ENCODE measurements around the gene F10.

Gene F10

GRCh38 chr13:113117911-113118260 is 4.7 kb upstream of the F10 start:
- no peak for DNase-seq

- no peak for DNase-seq
Observed at GRCh38 chr13:113118261-113119021, 4.2 kb upstream of the F10 start.

GRCh38 chr13:113119166-113119821 is 3.3 kb upstream of the F10 start:
- DNase-seq, result no peak

GRCh38 chr13:113119822-113120189 is 2.8 kb upstream of the F10 start:
- no peak for DNase-seq

- no peak for DNase-seq
Observed at GRCh38 chr13:113120300-113121182, 2.1 kb upstream of the F10 start.

GRCh38 chr13:113121183-113121927 is 1.2 kb upstream of the F10 start:
- DNase-seq, result no peak

GRCh38 chr13:113121928-113122471 is 599 bp upstream of the F10 start:
- DNase-seq, result no peak

GRCh38 chr13:113123226-113124201 is 915 bp downstream of the F10 start:
- no peak for DNase-seq

- no peak for DNase-seq
Observed at GRCh38 chr13:113124211-113124970, 1.8 kb downstream of the F10 start.

- DNase-seq, result no peak
Observed at GRCh38 chr13:113125506-113126264, 3.1 kb downstream of the F10 start.

GRCh38 chr13:113126265-113127150 is 3.9 kb downstream of the F10 start:
- no peak for DNase-seq

GRCh38 chr13:113129480-113129879 is 6.9 kb downstream of the F10 start:
- no peak for DNase-seq

- DNase-seq, result peak; percentile 47
Observed at GRCh38 chr13:113129921-113130750, 7.5 kb downstream of the F10 start.

- no peak for DNase-seq
Observed at GRCh38 chr13:113135281-113135760, 12.7 kb downstream of the F10 start.

GRCh38 chr13:113137691-113138298 is 15.2 kb downstream of the F10 start:
- no peak for DNase-seq

GRCh38 chr13:113138792-113139551 is 16.4 kb downstream of the F10 start:
- DNase-seq, result no peak

All from CD4-positive, alpha-beta T cell treated with Interleukin-17A for 4 hours (primary cell).